SK-N-SH treated with all-trans-retinoic acid at 6 μM for 48 hours (cell line): ENCODE results near the gene ARL6IP4.

ENCODE experiments used
- BACH2 ChIP-seq: fragments of 250-450 bp; sonication (Bioruptor Pico); IDR thresholded peaks from 2 replicates; pipeline ENCODE4 v1.9.0; 2021; ENCODE audit warnings: mild to moderate bottlenecking, borderline replicate concordance
- ESRRG ChIP-seq: fragments of 250-450 bp; sonication (Bioruptor Pico); IDR thresholded peaks from 2 replicates; pipeline ENCODE4 v1.6.1; 2021; ENCODE audit warnings: mild to moderate bottlenecking
- OSR1 ChIP-seq: fragments of 250-450 bp; sonication (Bioruptor Pico); IDR thresholded peaks from 2 replicates; pipeline ENCODE4 v1.8.0; 2022; ENCODE audit warnings: moderate library complexity, mild to moderate bottlenecking, inconsistent platforms
- POU6F1 ChIP-seq: fragments of 250-450 bp; sonication (Bioruptor Pico); IDR thresholded peaks from 2 replicates; pipeline ENCODE4 v1.8.0; 2021; ENCODE audit warnings: low read depth, mild to moderate bottlenecking, moderate library complexity, borderline replicate concordance
- RARB ChIP-seq: fragments of 250-450 bp; sonication (Bioruptor Pico); IDR thresholded peaks from 2 replicates; pipeline ENCODE4 v1.8.0; 2021; ENCODE audit warnings: mild to moderate bottlenecking, moderate library complexity
- SNAI2 ChIP-seq: fragments of 250-450 bp; sonication (Bioruptor Pico); IDR thresholded peaks from 2 replicates; pipeline ENCODE4 v1.5.0; 2020; ENCODE audit warnings: mild to moderate bottlenecking, moderate library complexity
- TCF4 ChIP-seq: fragments of 250-450 bp; sonication (Bioruptor Pico); IDR thresholded peaks from 2 replicates; pipeline ENCODE4 v1.8.0; 2021; ENCODE audit warnings: mild to moderate bottlenecking, moderate library complexity, borderline replicate concordance
- TOX ChIP-seq: fragments of 250-450 bp; sonication (Bioruptor Pico); IDR thresholded peaks from 2 replicates; pipeline ENCODE4 v1.8.0; 2021; ENCODE audit warnings: mild to moderate bottlenecking, moderate library complexity, borderline replicate concordance
- ZFP30 ChIP-seq: fragments of 450-650 bp; formaldehyde crosslinking; IDR thresholded peaks from 2 replicates; pipeline ENCODE4 v1.5.0; 2022; ENCODE audit warnings: mild to moderate bottlenecking, moderate library complexity

GRCh38 chr12:122982477-122982815 lies 2.0 kb downstream of the ARL6IP4 start:
- TF ChIP-seq TCF4 (CRISPR knock-in tag) (no peak), ESRRG (CRISPR knock-in tag) (no peak), ZFP30 (no peak), SNAI2 (CRISPR knock-in tag) (no peak), BACH2 (CRISPR knock-in tag) (no peak), POU6F1 (CRISPR knock-in tag) (no peak), RARB (CRISPR knock-in tag) (no peak), TOX (no peak), OSR1 (CRISPR knock-in tag) (no peak)
